Cardiac fibroblast (primary cell): ENCODE measurements around the gene MYH15.
"Not testable (repeated sequence)": the region's sequence is repeated elsewhere in the genome, so short reads cannot be mapped to it uniquely, and the experiment has no call there.

Source experiments
- DNase-seq, 2 donors: peaks; one replicate each; pipeline versions ENCODE4 v3.0.0 to v3.0.0-alpha.2; 2010; ENCODE audit warnings: low read depth in 2 of 2
- H3K4me3 ChIP-seq, 2 donors: replicated peaks in 1 of 2; 1 replicate in 1 of 2; 2 replicates in 1 of 2; pipeline ENCODE4 v1.5.1; 2011; ENCODE audit warnings: low read depth in 2 of 2, low read length in 2 of 2, mild to moderate bottlenecking in 2 of 2, moderate library complexity in 1 of 2
- CTCF ChIP-seq: IDR thresholded peaks from one replicate; pipeline ENCODE4 v1.5.1; 2011; ENCODE audit warnings: low read depth, mild to moderate bottlenecking, low read length, inconsistent platforms

The MYH15 gene

DNA sequence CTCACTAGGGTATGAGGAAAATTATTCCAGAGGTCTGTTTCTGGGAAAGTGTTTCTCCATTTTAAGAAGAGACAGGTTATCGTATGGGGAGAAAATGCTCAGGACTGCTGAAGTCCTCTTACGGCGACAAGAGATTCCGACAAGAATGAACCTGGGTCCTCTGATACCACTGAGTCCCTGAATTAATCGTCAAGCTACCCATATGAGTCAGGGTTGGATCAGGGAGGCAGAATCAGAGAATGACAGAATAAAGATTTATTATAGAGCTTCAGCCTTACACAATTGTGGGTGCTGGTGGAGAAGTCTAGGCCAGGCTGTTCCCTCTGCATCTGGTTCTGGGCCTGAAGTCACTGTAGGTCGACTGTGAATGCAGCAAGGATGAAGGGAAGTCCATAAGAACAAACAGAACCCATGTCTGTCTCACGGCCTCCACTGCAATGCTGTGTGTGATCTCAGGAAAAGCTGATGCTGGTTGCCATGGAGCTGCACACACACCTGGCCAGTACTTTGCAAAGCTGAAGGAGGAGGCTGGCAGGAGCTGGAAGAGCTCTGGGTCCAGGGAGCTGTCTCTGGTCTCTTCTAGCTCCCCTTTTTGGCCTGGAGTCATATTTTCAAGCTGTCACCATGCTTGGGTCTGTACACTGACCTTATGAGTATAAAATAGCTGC, 130.1 kb downstream of the MYH15 start:
- no peak for DNase-seq
- H3K4me3 ChIP-seq = no peak overlapping the region
- no peak for TF ChIP-seq CTCF

GRCh38 chr3:108378952-108379342, 131.4 kb downstream of the MYH15 start:
- not testable (repeated sequence) for H3K4me3 ChIP-seq

DNA sequence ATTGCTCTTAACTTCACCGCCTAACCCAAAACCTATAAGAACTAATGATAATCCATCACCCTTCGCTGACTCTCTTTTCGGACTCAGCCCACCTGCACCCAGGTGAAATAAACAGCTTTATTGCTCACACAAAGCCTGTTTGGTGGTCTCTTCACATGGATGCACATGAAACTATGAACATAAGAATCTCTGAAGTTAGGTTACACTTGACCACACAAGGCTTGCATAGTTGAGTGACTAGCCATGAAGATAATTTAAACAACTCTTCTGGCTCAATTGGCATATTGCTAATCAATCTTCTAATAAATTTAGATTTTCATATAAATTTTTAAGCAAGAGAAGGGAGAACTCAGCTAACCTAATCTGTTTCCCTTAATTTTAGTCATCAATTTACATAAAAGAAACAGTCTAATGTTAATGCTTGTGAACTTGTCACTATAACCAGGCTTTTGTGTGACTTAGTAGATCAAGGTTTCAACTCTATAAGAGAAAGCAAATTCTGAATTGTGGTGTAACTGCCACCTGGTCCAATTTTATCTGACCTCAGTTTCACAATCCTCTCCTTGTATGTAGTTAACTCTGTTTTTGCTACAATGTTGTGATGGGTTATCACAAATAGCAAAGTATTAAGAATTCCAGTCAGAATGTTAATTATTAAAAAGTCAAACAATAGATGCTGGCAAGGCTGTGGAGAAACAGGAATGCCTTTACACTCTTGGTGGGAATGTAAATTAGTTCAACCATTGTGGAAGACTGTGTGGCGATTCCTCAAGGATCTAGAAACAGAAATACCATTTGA, 132.0 kb downstream of the MYH15 start:
- TF ChIP-seq CTCF = no peak
- no peak overlapping the region for H3K4me3 ChIP-seq
- no peak for DNase-seq

More at GRCh38 chr3:108378952-108379342, 131.4 kb downstream of the MYH15 start:
- not testable (repeated sequence) for DNase-seq

DNA sequence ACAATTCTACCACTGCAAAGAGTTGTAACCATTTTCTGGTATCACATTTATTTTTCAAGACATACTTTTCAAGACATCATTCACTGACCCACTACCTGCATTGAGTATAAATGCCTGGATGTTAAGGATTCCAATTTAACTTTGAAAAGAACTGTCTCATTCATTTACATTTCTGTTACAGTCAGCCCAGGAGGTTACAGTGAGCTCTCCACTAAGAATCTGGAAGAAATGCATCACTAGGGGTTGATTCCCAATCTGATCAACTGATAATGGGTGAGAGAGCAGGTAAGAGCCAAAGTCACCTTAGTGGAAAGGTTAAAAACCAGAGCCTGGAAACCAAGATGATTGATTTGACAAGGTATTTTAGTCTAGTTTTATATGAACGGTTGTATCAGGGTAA, 133.0 kb downstream of the MYH15 start:
- no peak for TF ChIP-seq CTCF
- H3K4me3 ChIP-seq = no peak overlapping the region
- no peak for DNase-seq

DNA sequence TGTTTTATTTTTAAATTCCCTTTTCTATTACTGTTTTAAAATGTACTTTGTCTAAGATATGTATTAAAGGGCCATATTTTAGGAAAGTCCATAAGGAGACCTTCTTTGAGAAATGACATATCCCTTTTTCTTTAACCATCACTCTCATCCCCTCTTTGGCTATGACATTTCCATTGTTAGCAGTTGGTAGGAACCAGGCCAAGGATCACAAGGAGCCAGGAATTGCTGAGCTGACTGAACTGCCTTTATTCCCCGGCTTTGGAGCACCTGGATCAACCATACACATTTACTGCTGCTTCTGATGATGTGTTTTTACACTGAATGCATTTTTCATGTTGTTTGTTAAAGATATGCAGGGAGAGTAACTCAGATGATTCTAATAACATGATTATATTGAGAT, 134.4 kb downstream of the MYH15 start:
- DNase-seq = no peak
- no peak overlapping the region for H3K4me3 ChIP-seq
- TF ChIP-seq CTCF = no peak

DNA sequence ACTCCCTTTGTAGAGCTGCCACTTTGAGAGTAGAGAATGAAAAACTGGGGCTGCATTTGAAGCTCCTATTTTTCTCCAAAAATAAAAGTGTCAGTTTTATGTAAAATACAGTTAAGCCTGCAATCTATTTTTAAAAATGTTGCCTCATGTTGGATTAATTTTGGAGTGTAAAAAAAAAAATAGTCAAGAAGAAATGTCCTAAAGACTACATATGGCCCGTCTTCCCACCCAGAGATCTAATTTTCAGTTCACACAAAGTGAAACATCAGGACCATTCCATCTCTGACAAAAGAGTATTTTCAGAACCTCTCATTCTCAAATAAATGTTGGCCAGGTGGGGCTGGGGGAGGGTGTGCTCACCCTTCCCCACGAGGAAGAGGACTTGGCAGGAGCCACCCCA, 151.4 kb downstream of the MYH15 start:
- DNase-seq = no peak
- no peak for TF ChIP-seq CTCF
- H3K4me3 ChIP-seq = no peak overlapping the region

DNA sequence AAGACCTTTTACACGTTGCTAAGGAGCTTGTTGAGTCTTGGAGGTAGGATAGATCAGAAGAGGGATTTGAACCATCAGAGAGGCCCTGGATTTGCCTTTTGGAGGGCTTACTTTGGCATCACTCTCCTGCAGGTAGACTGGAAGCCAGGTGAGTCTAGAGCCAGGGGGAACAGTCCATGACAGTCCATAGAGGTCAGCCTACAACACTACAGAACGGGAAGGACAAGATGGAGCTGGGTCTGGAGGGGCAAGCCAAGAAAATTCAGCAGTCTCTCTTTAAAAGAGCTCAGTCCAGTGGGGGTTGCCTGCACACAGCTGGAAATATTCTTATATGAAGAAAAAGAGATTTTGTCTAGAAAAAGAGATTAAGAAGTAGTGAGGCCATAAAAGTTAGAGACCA, 153.4 kb downstream of the MYH15 start:
- no peak for TF ChIP-seq CTCF
- DNase-seq = no peak
- H3K4me3 ChIP-seq = no peak overlapping the region
